Uterus (tissue), 4 donors: ENCODE data around the gene HGD. TPM values are rescaled to one million over a fixed set of nuclear protein-coding genes. Genes with fewer than 3 reads are reported as not detected.

Experiments used
- DNase-seq, 2 donors: peaks; one replicate each; pipeline ENCODE4 v3.0.0-alpha.2; 2019 to 2020
- H3K27ac ChIP-seq, 2 donors: fragments of 200-600 bp; sonication (generic); 1 replicate in 1 of 2; 2 replicates in 1 of 2; pipeline ENCODE4 v1.5.1; 2016 to 2018
- H3K27me3 ChIP-seq, 2 donors: fragments of 200-600 bp; sonication (generic); one replicate each; pipeline ENCODE4 v1.5.1; 2018 to 2019; ENCODE audit warnings: control low read depth in 1 of 2
- H3K36me3 ChIP-seq, 2 donors: fragments of 200-600 bp; sonication (generic); one replicate each; pipeline ENCODE4 v1.5.1; 2019; ENCODE audit warnings: control low read depth in 1 of 2
- H3K4me1 ChIP-seq, 2 donors: fragments of 200-600 bp; sonication (generic); one replicate each; pipeline ENCODE4 v1.5.1; 2018 to 2019; ENCODE audit warnings: control low read depth in 1 of 2
- H3K4me3 ChIP-seq, 2 donors: fragments of 200-600 bp; sonication (generic); 1 replicate in 1 of 2; 2 replicates in 1 of 2; pipeline ENCODE4 v1.5.1; 2018 to 2019; ENCODE audit warnings: mild to moderate bottlenecking in 1 of 2
- H3K9me3 ChIP-seq, 2 donors: fragments of 200-600 bp; sonication (generic); one replicate each; pipeline ENCODE4 v1.5.1; 2019; ENCODE audit warnings: control low read depth in 1 of 2
- POLR2A ChIP-seq, 2 donors: fragments of 450-650 bp; IDR thresholded peaks; one replicate each; pipeline ENCODE4 v1.6.1; 2016; ENCODE audit warnings: antibody characterized with exemption in 2 of 2, mild to moderate bottlenecking in 1 of 2, moderate library complexity in 1 of 2
- intact Hi-C: fragments of 100-400 bp; cut with DNase I; formaldehyde crosslinking; loops from one replicate; pipeline ENCODE4 v1.15.1; 2023; ENCODE audit warnings: low total_unique reads
- total RNA-seq, 4 donors: library from RNA; depleted of rRNA in 3 of 4; stranded (reverse); fragments of >200 nt in 3 of 4; gene quantifications; one replicate each; pipeline versions ENCODE4 v1.1.0 to v1.2.4, GENCODE V29; 2014 to 2023
- TF ChIP-seq, protein P1 (sequence below), 4 experiments: fragments of 200-600 bp in 2 of 4; fragments of 450-650 bp in 2 of 4; sonication (generic) in 2 of 4; IDR thresholded peaks; one replicate each; pipeline ENCODE4 v1.5.1; 2016 to 2019; ENCODE audit warnings: antibody characterized with exemption in 4 of 4, mild to moderate bottlenecking in 2 of 4, moderate library complexity in 1 of 4
- donor health status: DM: yes; HTN: yes; CAD: no.

HGD gene
- total RNA-seq, 4 donors from 2014 or later, result 0.98 to 7.4 (median 6.4) TPM; not detected in 1

DNA sequence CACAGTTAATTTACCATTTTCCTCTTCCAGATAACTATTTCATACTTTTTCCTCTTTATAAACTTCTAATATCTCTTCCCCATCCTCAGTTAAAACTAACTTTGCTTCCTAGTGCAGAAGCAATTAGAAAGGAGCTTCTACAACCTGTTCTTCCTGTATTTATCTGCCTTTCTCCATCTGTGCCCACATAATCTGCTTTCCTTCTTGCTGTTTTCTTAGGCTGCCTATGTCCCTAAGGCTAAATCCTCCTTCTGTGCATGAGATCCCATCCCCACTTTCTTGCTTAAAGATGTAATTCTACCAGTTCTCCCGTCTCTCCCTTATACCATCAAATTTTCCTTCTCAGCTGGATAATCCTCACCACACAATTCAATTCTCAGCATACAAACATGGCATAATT, 28.3 kb upstream of the HGD start:
- TF ChIP-seq, protein P1, sequence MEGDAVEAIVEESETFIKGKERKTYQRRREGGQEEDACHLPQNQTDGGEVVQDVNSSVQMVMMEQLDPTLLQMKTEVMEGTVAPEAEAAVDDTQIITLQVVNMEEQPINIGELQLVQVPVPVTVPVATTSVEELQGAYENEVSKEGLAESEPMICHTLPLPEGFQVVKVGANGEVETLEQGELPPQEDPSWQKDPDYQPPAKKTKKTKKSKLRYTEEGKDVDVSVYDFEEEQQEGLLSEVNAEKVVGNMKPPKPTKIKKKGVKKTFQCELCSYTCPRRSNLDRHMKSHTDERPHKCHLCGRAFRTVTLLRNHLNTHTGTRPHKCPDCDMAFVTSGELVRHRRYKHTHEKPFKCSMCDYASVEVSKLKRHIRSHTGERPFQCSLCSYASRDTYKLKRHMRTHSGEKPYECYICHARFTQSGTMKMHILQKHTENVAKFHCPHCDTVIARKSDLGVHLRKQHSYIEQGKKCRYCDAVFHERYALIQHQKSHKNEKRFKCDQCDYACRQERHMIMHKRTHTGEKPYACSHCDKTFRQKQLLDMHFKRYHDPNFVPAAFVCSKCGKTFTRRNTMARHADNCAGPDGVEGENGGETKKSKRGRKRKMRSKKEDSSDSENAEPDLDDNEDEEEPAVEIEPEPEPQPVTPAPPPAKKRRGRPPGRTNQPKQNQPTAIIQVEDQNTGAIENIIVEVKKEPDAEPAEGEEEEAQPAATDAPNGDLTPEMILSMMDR (IDR thresholded peaks at IDR 0.05), result no peak
- TF ChIP-seq POLR2A (IDR thresholded peaks at IDR 0.05), result no peak
- DNase-seq, result no peak
- H3K27ac ChIP-seq, result no peak overlapping the region
- H3K36me3 ChIP-seq, result no peaks in the 10 kb centered on the region
- intact Hi-C loops, result no loop called here
- H3K27me3 ChIP-seq, result no peaks in the 10 kb centered on the region
- H3K4me1 ChIP-seq, result no peaks in the 10 kb centered on the region
- no peaks in the 10 kb centered on the region for H3K9me3 ChIP-seq
- H3K4me3 ChIP-seq, result no peak overlapping the region

DNA sequence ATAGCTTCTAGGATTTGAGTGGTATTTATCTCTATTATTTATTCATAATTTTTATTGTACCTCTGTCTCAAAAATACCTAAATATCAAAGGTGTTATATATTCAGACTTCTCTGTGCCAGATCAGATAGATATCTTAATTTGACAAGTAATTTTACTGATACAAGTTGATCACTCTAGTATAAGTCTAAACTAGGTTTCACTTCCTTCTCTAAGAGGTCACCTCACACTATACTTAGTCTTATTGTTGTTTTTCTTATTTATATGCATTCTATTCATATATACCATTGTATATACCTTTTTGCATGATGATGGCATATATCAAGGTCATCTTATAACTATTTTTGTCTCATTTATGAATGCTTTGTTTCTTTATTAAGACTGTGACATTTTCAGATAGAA, 26.4 kb upstream of the HGD start:
- Histone ChIP-seq H3K4me3 (no peak overlapping the region), H3K9me3 (no peaks in the 10 kb centered on the region), H3K36me3 (no peaks in the 10 kb centered on the region), H3K27me3 (no peaks in the 10 kb centered on the region), H3K4me1 (no peaks in the 10 kb centered on the region), H3K27ac (no peak overlapping the region)
- no peak for DNase-seq
- intact Hi-C loops, result no loop called here
- TF ChIP-seq, protein P1 (IDR thresholded peaks at IDR 0.05), result no peak
- TF ChIP-seq POLR2A (IDR thresholded peaks at IDR 0.05), result no peak

DNA sequence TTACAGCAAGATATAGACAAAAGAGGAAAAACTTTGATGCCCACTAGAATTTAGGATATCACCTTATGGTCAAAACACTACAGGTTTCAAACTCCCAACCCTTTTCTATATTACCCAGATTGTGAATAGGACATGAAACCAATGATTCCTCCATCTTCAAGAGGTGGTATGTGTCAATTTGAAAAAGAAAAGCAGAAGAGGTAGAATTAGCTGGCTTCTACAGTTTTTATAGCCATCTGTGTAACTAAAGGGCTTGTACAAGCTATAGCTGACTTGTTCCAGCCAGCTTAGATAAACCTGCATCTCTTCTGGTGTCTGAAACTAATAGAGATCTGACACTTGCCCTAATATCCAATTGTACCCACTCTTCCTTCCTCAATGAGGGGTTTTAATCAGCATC, 24.9 kb upstream of the HGD start:
- Histone ChIP-seq H3K9me3 (no peaks in the 10 kb centered on the region), H3K36me3 (no peaks in the 10 kb centered on the region)

DNA sequence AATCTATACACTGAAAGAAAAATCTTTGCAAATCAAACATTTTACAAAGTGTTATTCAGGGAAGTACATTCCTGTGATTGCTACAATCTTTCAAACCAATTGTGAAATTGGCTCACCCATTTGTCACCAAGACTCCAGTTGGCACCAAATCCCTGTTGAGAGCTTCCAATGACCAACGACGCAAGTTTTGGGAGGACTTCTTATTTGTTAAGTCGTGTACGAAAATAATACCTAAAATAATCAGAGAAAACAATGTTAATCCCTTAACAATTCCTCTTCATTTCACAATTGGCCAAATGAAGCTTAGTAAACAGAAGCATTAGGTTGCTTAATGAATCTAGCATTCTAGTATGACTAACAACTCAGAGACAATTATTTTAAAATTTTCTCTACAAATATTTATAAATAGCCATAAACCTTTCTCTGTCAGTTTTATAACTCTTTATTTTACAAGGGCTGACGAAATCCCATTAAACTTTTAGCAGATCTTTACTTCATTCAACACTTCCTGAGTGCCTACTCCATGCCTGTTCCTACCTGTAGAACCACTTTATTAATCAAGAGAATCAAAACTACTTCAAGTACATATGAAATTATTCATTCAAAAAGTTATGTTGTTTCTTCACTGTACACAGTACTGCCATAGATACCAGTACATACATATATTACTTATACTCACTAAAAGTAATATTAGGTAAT, 24.0 kb upstream of the HGD start:
- H3K27ac ChIP-seq, result no peak overlapping the region
- no peaks in the 10 kb centered on the region for H3K4me1 ChIP-seq
- TF ChIP-seq POLR2A (IDR thresholded peaks at IDR 0.05), result no peak
- TF ChIP-seq, protein P1 (IDR thresholded peaks at IDR 0.05), result no peak
- no peaks in the 10 kb centered on the region for H3K27me3 ChIP-seq
- H3K36me3 ChIP-seq, result no peaks in the 10 kb centered on the region
- H3K9me3 ChIP-seq, result no peaks in the 10 kb centered on the region
- H3K4me3 ChIP-seq, result no peak overlapping the region
- intact Hi-C loops, result no loop called here
- no peak for DNase-seq

More for the DNA sequence above, 24.9 kb upstream of the HGD start:
- Histone ChIP-seq H3K4me1 (no peaks in the 10 kb centered on the region), H3K27ac (no peak overlapping the region), H3K27me3 (no peaks in the 10 kb centered on the region), H3K4me3 (no peak overlapping the region)
- DNase-seq, result no peak
- intact Hi-C loops, result no loop called here
- TF ChIP-seq, protein P1 (IDR thresholded peaks at IDR 0.05), result no peak
- no peak for TF ChIP-seq POLR2A (IDR thresholded peaks at IDR 0.05)

DNA sequence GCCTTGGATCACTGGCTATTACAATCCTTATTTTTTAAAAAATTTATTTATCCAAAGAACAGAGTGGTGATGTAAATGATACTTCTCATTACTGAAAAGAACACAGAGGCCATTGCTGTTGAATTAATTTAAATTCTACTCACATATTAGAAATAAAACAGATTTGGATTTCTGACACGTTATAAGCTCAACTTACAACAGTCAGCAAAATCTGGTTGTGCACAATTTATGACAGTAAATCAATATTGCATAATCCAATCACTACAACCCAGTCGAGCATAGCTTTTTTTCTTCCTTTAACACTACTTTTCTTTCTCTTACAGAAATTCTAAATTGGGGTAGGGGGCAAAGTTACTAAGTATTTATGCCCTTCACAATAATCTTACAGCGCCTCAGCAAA, 17.3 kb upstream of the HGD start:
- Histone ChIP-seq H3K27me3 (no peaks in the 10 kb centered on the region), H3K4me3 (no peak overlapping the region), H3K36me3 (no peaks in the 10 kb centered on the region), H3K9me3 (no peaks in the 10 kb centered on the region), H3K4me1 (no peaks in the 10 kb centered on the region), H3K27ac (no peak overlapping the region)
- TF ChIP-seq, protein P1 (IDR thresholded peaks at IDR 0.05), result no peak
- no peak for TF ChIP-seq POLR2A (IDR thresholded peaks at IDR 0.05)
- DNase-seq, result no peak
- intact Hi-C loops, result no loop called here
